Epidermal melanocyte (primary cell): ENCODE measurements around the gene CNIH3.

Experiments
- DNase-seq: peaks from one replicate; pipeline ENCODE4 v3.0.0; 2011; ENCODE audit warnings: low spot score; ENCODE audit not compliant: insufficient read length

CNIH3 gene

GRCh38 chr1:224768971-224769370 is 152.9 kb downstream of the CNIH3 start:
- no peak for DNase-seq

DNA sequence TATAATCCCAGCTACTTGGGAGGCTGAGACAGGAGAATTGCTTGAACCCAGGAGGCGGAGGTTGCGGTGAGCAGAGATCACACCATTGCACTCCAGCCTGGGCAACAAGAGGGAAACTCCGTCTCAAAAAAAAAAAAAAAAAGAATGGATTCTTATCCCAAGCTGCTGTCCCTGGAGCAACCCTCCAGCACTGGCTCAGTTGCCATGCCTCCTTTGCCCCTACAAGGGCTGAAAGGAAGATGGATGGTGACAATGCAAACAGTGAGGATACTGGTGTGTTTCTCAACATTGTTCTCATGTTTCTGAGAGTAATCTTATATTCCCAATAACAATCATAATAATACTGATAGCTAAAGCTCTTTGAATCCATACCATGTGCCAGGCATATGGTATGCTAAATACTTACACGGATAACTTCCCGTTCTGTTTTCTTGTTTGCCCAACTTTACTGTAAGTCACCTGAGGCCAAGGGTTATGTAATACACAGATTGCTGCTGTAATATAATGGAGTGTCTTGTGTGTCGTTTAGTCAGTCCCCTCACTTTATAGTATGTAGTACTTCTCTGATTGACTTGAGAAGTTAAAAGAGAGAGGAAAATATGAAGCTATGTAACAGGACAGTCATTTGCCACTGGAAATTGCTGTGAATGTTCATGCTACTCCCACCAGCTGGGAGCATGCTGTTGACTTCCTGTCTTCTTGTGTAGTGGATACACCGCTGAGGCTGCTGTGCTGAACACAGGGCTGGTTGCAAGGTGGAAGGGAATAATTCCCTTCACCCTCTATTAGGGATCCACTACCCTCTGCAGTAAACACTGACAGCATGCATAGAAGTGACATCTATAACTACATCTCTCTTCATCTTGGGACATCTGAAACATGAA is 153.6 kb downstream of the CNIH3 start:
- no peak for DNase-seq

DNA sequence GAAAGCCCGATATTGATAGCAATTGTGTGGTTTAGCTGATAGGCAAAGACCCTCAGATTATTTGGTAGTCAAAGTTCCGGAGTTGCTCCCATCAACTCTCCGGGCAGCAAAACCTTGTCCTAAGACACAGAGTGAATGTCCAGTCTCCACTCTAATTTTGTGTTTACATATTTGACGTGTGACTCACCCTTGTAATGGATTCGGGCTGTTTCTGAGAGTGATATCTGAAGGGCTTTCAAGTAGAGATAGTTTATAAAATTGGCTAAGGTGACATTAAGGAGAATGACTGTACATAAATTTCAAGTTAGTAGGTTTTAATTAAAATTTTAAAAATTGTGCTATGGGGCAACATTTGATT is 154.2 kb downstream of the CNIH3 start:
- peak; percentile 54 for DNase-seq

DNA sequence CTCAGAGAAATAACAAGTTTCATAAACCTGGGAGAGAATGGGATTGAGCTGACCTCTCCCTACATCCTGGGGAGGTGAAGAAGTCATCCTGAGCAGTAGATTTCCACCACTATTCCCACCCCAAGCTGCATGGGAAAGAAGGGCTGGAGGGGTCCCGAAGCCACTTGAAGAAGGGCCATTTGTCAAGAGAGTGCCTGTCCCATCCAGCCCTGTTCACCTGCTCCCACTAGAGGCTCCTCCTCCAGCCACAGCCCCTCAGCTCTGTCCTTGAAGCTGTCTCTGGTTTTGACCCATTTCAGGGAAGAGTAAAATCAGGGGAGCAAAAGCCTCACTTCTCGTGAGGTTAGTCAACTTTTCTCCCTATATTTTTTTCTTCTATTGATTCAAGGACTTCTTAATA is 157.5 kb downstream of the CNIH3 start:
- DNase-seq, result no peak

- no peak for DNase-seq
Measured at GRCh38 chr1:224774378-224774777, 158.3 kb downstream of the CNIH3 start.

DNA sequence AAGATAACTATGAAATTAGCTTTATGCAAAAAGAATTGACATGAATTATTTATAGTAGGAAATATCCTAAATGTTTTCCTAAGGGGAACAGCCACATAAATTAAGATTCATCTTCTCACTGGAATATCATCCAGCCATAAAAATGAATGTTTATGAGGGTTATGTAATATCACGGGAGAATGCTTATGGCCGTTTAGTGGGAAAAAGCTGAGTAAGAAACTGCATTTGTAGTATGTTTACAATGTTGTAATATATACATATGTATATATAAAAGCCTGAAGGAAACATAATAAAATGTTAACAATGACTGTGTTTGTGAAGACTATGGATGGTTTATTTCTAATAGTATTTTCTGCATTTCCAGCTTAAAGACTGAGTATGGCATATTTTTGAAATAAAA is 161.1 kb downstream of the CNIH3 start:
- DNase-seq, result no peak

GRCh38 chr1:224779536-224779935 is 163.4 kb downstream of the CNIH3 start:
- no peak for DNase-seq

GRCh38 chr1:224780736-224781135 is 164.6 kb downstream of the CNIH3 start:
- DNase-seq, result no peak

- no peak for DNase-seq
Measured at GRCh38 chr1:224781800-224782199, 165.7 kb downstream of the CNIH3 start.

GRCh38 chr1:224782281-224783000 is 166.3 kb downstream of the CNIH3 start:
- DNase-seq, result no peak

DNA sequence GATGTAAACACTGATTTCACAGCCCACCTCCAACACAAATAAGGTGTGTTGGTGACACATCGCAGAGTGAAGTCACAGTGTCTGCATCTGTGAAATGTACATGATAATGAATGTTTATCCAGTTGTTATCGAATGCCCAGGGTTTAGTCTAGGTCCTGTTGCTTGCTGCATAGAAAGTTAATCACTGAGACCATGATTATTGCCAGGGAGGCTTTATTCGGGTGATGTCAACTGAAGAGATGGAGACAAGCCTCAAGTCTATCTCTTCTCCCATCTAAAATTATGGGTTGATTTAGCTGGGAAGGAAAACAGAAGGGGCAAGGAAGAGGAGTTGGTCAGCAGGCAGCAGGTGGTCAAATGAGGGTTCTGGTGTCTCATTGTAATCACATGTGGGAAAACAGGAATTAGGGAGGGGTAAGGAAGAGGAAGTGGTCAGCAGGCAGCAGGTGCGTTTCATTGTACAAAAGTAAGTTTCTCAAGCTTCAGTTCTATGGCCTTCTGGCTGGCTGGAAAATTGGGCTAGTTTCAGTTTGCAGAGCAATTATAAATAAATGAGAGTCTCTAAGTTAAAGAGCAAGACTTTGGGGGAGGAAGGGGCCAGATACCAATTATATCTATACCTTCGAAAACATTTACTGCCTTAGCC is 167.0 kb downstream of the CNIH3 start:
- no peak for DNase-seq

DNA sequence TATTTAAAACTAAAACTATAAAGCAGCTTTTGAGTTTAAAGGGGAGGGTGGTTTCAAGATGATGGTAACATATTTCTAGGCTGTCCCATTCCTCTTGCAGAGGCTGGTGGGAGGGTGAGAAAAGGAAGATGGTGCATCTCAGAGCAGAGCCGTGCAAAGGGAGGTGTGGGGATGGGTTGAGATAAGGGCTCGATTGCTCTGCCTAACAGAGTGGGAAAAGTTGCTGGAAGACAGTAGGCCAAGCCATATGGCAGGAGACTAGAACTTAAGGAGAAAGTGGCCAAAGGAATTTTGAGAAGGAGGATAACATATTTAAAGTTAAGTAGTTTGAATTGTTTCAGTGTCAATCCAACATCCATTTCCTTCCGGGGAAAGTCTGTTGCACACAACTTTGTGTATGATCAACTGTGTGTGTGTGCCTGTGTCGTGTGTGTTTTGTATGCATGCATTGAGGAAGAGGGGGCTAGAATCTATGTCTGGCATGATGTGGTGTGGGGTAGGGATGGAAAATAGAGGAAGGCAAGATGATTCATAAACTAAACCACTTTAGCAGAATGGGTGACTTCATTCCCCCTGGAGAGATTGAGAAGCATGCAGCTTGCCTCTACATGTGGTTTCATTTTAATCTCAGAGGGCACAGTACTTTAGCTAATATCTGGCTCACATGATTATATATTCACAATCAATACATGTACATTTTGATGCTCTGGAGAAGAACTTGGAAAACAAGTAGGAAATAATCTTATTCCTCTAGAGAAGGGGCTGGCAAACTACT is 168.3 kb downstream of the CNIH3 start:
- peak; percentile 29 for DNase-seq

GRCh38 chr1:224785040-224785328 is 168.9 kb downstream of the CNIH3 start:
- DNase-seq, result no peak

DNA sequence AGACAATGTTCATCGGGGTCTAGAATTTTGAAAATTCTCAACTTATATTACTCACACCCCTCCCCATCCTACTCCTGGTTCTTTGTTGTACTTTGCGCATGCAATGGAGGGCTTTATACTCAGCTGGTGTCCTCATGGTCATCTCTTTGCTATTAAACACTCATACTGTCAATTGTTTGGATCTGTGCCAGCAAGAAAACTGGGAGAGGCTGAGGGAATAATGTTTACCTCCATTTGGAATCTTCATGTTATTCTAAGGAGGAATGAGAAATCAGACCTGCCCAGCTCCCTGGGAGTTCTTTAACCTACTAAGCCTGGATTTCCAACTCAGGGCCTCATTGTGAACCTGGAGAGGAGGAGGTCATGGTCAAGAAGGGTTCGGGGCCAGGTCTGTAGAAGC is 169.5 kb downstream of the CNIH3 start:
- DNase-seq, result no peak

DNA sequence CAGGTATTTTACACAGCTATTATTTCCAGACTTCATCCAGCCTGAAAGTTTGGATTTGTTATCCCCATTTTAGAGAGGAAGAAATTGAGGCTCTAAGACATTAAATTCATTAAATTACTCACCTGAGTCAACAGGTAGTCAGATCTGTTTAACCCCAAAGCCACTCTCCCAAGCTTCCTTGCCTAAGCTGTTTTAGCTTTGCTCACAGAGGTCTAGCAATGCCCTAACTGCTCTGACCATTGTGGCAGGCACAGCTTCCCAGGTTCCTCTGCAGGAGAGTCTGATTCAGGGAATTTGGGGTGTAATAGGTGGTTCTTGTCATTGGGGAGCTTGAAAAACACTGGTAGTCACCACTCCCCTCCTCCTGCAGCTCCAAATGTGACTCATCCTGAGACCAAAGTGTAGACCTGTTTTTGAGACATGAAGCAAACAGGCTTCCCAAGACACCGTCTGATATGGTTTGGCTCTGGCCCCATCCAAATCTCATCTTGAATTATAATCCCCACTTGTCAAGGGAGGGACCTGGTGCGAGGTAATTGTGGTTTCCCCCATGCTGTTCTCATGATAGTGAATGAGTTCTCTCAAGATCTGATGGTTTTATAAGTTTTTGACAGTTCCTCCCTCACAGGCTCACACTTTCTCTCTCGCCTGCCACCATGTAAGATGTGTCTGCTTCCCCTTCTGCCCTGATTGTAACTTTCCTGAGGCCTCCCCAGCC is 170.6 kb downstream of the CNIH3 start:
- no peak for DNase-seq

GRCh38 chr1:224789311-224789710 is 173.2 kb downstream of the CNIH3 start:
- DNase-seq, result no peak
